ENCODE measurements around the gene PRDM16. TPM values are rescaled to one million over a fixed set of nuclear protein-coding genes. Genes with fewer than 3 reads are reported as not detected.

Gene PRDM16
- total and polyA plus RNA-seq, 2 of the 4 experiments (the other 2 are of a cell fraction) = 0.02 TPM; not detected in 1

GRCh38 chr1:3245768-3246167, 176.8 kb downstream of the PRDM16 start:
- H2BK20ac ChIP-seq (ENCODE audit: low read depth, low read length) = no peak overlapping the region
- 70% methylated on average over 4 of the region's 13 CpGs; no CpG with 5 or more reads in 1 of the 2 experiments for WGBS, 2 experiments (ENCODE audit: extremely low coverage in 2 of 2, insufficient read length in 1 of 2)
- intact Hi-C loops (cut with micrococcal nuclease) (no loop called here), dilution Hi-C loops (cut with HindIII; ENCODE audit: low sequenced_read_pairs, unreplicated experiment) (no loop called here), in situ Hi-C loops (cut with MboI; ENCODE audit: low sequenced_read_pairs) (no loop called here)
- H4K20me1 ChIP-seq (ENCODE audit: insufficient read depth, low read length) = no peaks in the 10 kb centered on the region
- no peaks in the 10 kb centered on the region for H3K4me1 ChIP-seq (ENCODE audit: control insufficient read depth, insufficient read depth, low read length)
- DNase-seq = no peak
- H3K14ac ChIP-seq (replicated peaks; ENCODE audit: low read depth, low read length) = no peak overlapping the region
- H3K56ac ChIP-seq (ENCODE audit: extremely low read depth, insufficient read depth, low read length) = no peak overlapping the region
- H3K4me3 ChIP-seq (ENCODE audit: insufficient read depth, low read depth, low read length) = no peak overlapping the region
- no peak overlapping the region for H2BK15ac ChIP-seq (ENCODE audit: low read depth, low read length)
- no peak overlapping the region for H2AFZ ChIP-seq (replicated peaks; ENCODE audit: low read length, poor library complexity)
- H4K8ac ChIP-seq (ENCODE audit: low read depth in 2 of 2, low read length in 2 of 2) = no peak overlapping the region
- no peak for ATAC-seq (ENCODE audit: low read depth)
- no peak overlapping the region for H3K4me2 ChIP-seq (ENCODE audit: low read depth, low read length)
- POLR2A ChIA-PET (ENCODE audit: unreplicated experiment) = no interaction called here
- peaks cover 1% of the 10 kb centered on the region; the same call in 1 of the 2 replicates for H3K9me3 ChIP-seq (ENCODE audit: control insufficient read depth, insufficient read depth, low read length)
- no peak overlapping the region for H2AK5ac ChIP-seq (ENCODE audit: low read depth, low read length)
- no peak overlapping the region for H3K27ac ChIP-seq (ENCODE audit: insufficient read depth, low read length)
- no peak overlapping the region for H2BK5ac ChIP-seq (ENCODE audit: low read depth, low read length, poor library complexity, severe bottlenecking)
- H3K79me1 ChIP-seq (ENCODE audit: low read depth in 1 of 2, low read length in 2 of 2) = no peaks in the 10 kb centered on the region
- CTCF ChIA-PET = no interaction called here
- H4K5ac ChIP-seq (ENCODE audit: low read depth, low read length) = no peak overlapping the region
- H3K18ac ChIP-seq (ENCODE audit: low read depth, low read length) = no peak overlapping the region
- H2BK120ac ChIP-seq (ENCODE audit: low read depth, low read length) = no peak overlapping the region
- H3K9ac ChIP-seq (ENCODE audit: low read depth, low read length) = no peak overlapping the region
- TF ChIP-seq MAZ (IDR thresholded peaks at IDR 0.05; ENCODE audit: borderline replicate concordance, low read depth, low read length) (no peak), MAFK (IDR thresholded peaks at IDR 0.05; ENCODE audit: low read depth, low read length) (no peak), USF2 (IDR thresholded peaks at IDR 0.05; ENCODE audit: low read depth, low read length) (no peak), POLR2A (IDR thresholded peaks at IDR 0.05; ENCODE audit: low read depth, low read length) (no peak), RFX5 (IDR thresholded peaks at IDR 0.05; ENCODE audit: low read depth, low read length) (no peak), MXI1 (IDR thresholded peaks at IDR 0.05; ENCODE audit: borderline replicate concordance, low read depth, low read length) (no peak), ELK1 (IDR thresholded peaks at IDR 0.05; ENCODE audit: borderline replicate concordance, low read depth, low read length) (no peak), CHD1 (IDR thresholded peaks at IDR 0.05; ENCODE audit: low read depth, low read length) (no peak)
- H3K9me1 ChIP-seq (ENCODE audit: insufficient read depth, low read length) = no peaks in the 10 kb centered on the region
- no TSS peak for BruUV-seq (replicated peaks)
- H3K23ac ChIP-seq (ENCODE audit: low read depth, low read length) = no peak overlapping the region
- peaks cover 3% of the 10 kb centered on the region; the same call in 1 of the 2 replicates for H3K27me3 ChIP-seq (ENCODE audit: control insufficient read depth, insufficient read depth, low read length)
- H2AK9ac ChIP-seq (replicated peaks; ENCODE audit: low read depth, low read length, poor library complexity) = peak overlapping the region; percentile 42
- H3K36me3 ChIP-seq (ENCODE audit: control insufficient read depth, insufficient read depth, low read length) = no peaks in the 10 kb centered on the region
- no peak overlapping the region for H4K91ac ChIP-seq (ENCODE audit: insufficient read depth, low read depth, low read length)
- no peak overlapping the region for H3K4ac ChIP-seq (ENCODE audit: low read depth, low read length)
